A673 (cell line): ENCODE results near the gene TACC3.

Experiments
- CTCF ChIP-seq: fragments of 300-800, 200-600 bp; sonication (generic); conservative IDR thresholded peaks from 2 replicates; pipeline ENCODE4 v1.5.1; 2017; ENCODE audit warnings: low read depth, mild to moderate bottlenecking, antibody characterized with exemption, low read length, moderate library complexity, mixed read lengths
- EZH2 ChIP-seq: fragments of 200-600 bp; sonication (generic); IDR thresholded peaks from 2 replicates; pipeline ENCODE4 v1.6.1; 2017; ENCODE audit warnings: borderline replicate concordance, low read depth, mild to moderate bottlenecking, mixed read lengths, antibody characterized with exemption, low read length; ENCODE audit not compliant: poor library complexity, severe bottlenecking

GRCh38 chr4:1739358-1739757, 18.0 kb downstream of the TACC3 start:
- TF ChIP-seq CTCF (no peak), EZH2 (no peak)
